Measurements from ENCODE around the gene EOLA1. TPM values are rescaled to one million over a fixed set of nuclear protein-coding genes. Genes with fewer than 3 reads are reported as not detected.

Gene EOLA1
- total RNA-seq, 1 experiment from 2014 or later, result 24.3 TPM

- intact Hi-C loops (cut with micrococcal nuclease; ENCODE audit: unreplicated experiment), result loop anchor here (1.0 to 10.0 kb wide), 3 partner anchors 16 to 1581 kb away; partner anchors contain the start of gene FMR1
- Histone ChIP-seq H3K27ac (peak overlapping the region; percentile 86), H2AFZ (no peak overlapping the region), H3K4me3 (no peak overlapping the region), H3K27me3 (ENCODE audit: insufficient read depth, low read depth) (no peaks in the 10 kb centered on the region), H3K79me2 (ENCODE audit: low read depth) (peaks cover 8% of the 10 kb centered on the region), H3F3A (ENCODE audit: insufficient read depth, low read depth) (peaks cover 65% of the 10 kb centered on the region), H3K4me2 (peak overlapping the region; percentile 48), H3K4me1 (replicated peaks; ENCODE audit: insufficient read depth) (peaks cover 80% of the 10 kb centered on the region), H3K36me3 (ENCODE audit: low read depth) (peaks cover 85% of the 10 kb centered on the region), H3K9me3 (ENCODE audit: insufficient read depth, low read depth) (no peaks in the 10 kb centered on the region; the same call in 1 of the 2 replicates), H4K20me1 (ENCODE audit: insufficient read depth) (no peaks in the 10 kb centered on the region), H3K9me2 (ENCODE audit: insufficient read depth) (no peaks in the 10 kb centered on the region)
- TF ChIP-seq CTCF (conservative IDR thresholded peaks at IDR 0.05) (no peak), EZH2 (IDR thresholded peaks at IDR 0.05; ENCODE audit: low read depth) (no peak)
- DNase-seq, result peak; percentile 85 to 96
- CTCF ChIA-PET, result interaction anchor here (0.6 kb wide), 1 partner anchor 23 kb away, joined by 3 read pairs; no protein-coding TSS in a partner anchor
- POLR2A ChIA-PET (ENCODE audit: unreplicated experiment), result interaction anchor here (0.7 to 1.4 kb wide), 3 partner anchors 44 to 1136 kb away, joined by 4 to 24 read pairs (median 6); no protein-coding TSS in a partner anchor
- no TSS peak for BruUV-seq (replicated peaks)
Measured at GRCh38 chrX:149495573-149496071, 45.2 kb upstream of the EOLA1 start.

GRCh38 chrX:149497054-149497453 is 43.8 kb upstream of the EOLA1 start:
- intact Hi-C loops (cut with micrococcal nuclease; ENCODE audit: unreplicated experiment), result loop anchor here (10.0 kb wide), 1 partner anchor 1582 kb away; the partner anchor contains the start of gene FMR1
- no TSS peak for BruUV-seq (replicated peaks)
- H3K27ac ChIP-seq, result peak overlapping the region; percentile 86
- H2AFZ ChIP-seq, result no peak overlapping the region
- TF ChIP-seq CTCF (conservative IDR thresholded peaks at IDR 0.05) (no peak), EZH2 (IDR thresholded peaks at IDR 0.05; ENCODE audit: low read depth) (no peak)
- peaks cover 77% of the 10 kb centered on the region for H3K36me3 ChIP-seq (ENCODE audit: low read depth)
- POLR2A ChIA-PET (ENCODE audit: unreplicated experiment), result interaction anchor here (1.0 kb wide), 1 partner anchor 42 kb away, joined by 4 read pairs; no protein-coding TSS in a partner anchor
- peaks cover 12% of the 10 kb centered on the region for H3K79me2 ChIP-seq (ENCODE audit: low read depth)
- no peak overlapping the region for H3K4me3 ChIP-seq
- CTCF ChIA-PET, result no interaction called here
- no peak for DNase-seq
- no peaks in the 10 kb centered on the region for H3K9me2 ChIP-seq (ENCODE audit: insufficient read depth)
- H3K4me1 ChIP-seq (replicated peaks; ENCODE audit: insufficient read depth), result peaks cover 66% of the 10 kb centered on the region
- H4K20me1 ChIP-seq (ENCODE audit: insufficient read depth), result no peaks in the 10 kb centered on the region
- H3K4me2 ChIP-seq, result 0 out of 2 replicates have a peak overlapping the region, but pooled peaks have one; percentile 2
- peaks cover 64% of the 10 kb centered on the region for H3F3A ChIP-seq (ENCODE audit: insufficient read depth, low read depth)
- no peaks in the 10 kb centered on the region for H3K9me3 ChIP-seq (ENCODE audit: insufficient read depth, low read depth)
- H3K27me3 ChIP-seq (ENCODE audit: insufficient read depth, low read depth), result no peaks in the 10 kb centered on the region

GRCh38 chrX:149497626-149498025 is 43.2 kb upstream of the EOLA1 start:
- intact Hi-C loops (cut with micrococcal nuclease; ENCODE audit: unreplicated experiment), result loop anchor here (10.0 kb wide), 1 partner anchor 1583 kb away; the partner anchor contains the start of gene FMR1
- DNase-seq, result peak in 1 of 2 experiments; percentile 65
- Histone ChIP-seq H3K9me3 (ENCODE audit: insufficient read depth, low read depth) (no peaks in the 10 kb centered on the region), H2AFZ (no peak overlapping the region), H3K9me2 (ENCODE audit: insufficient read depth) (no peaks in the 10 kb centered on the region), H3K4me1 (replicated peaks; ENCODE audit: insufficient read depth) (peaks cover 60% of the 10 kb centered on the region), H3K79me2 (ENCODE audit: low read depth) (peaks cover 17% of the 10 kb centered on the region), H3K27me3 (ENCODE audit: insufficient read depth, low read depth) (no peaks in the 10 kb centered on the region), H4K20me1 (ENCODE audit: insufficient read depth) (no peaks in the 10 kb centered on the region), H3K27ac (peak overlapping the region; percentile 26), H3K4me3 (no peak overlapping the region), H3K36me3 (ENCODE audit: low read depth) (peaks cover 71% of the 10 kb centered on the region), H3F3A (ENCODE audit: insufficient read depth, low read depth) (peaks cover 59% of the 10 kb centered on the region), H3K4me2 (0 out of 2 replicates have a peak overlapping the region, but pooled peaks have one; percentile 2)
- ChIA-PET POLR2A (ENCODE audit: unreplicated experiment) (no interaction called here), CTCF (no interaction called here)
- TF ChIP-seq CTCF (conservative IDR thresholded peaks at IDR 0.05) (no peak), EZH2 (IDR thresholded peaks at IDR 0.05; ENCODE audit: low read depth) (no peak)
- BruUV-seq (replicated peaks), result no TSS peak
